ENCODE measurements around the gene HDC.

Gene HDC

DNA sequence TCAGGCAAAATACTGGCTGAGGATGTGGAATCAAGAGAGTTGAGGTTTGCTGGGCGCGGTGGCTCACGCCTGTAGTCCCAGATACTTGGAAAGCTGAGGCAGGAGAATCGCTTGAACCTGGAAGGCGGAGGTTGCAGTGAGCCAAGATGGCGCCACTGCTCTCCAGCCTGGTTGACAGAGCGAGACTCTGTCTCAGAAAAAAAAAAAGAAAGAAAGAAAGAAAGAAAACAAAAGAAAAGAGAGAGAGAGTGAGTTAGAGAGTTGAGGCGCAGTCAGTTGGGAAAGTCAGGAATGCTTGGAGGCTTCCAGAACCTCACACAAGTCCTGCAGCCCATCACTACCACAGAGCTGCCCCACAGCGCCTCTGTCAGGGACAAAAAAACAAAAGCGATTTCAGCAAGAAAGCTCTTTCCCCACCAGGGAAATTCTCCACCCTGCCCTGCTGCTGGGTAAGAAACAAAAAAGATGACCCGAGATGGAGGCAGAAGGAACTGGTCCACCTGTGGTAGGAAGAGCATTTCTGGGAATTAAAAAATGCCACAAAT is 13.8 kb downstream of the HDC start:
- DNase-seq: no peak

DNA sequence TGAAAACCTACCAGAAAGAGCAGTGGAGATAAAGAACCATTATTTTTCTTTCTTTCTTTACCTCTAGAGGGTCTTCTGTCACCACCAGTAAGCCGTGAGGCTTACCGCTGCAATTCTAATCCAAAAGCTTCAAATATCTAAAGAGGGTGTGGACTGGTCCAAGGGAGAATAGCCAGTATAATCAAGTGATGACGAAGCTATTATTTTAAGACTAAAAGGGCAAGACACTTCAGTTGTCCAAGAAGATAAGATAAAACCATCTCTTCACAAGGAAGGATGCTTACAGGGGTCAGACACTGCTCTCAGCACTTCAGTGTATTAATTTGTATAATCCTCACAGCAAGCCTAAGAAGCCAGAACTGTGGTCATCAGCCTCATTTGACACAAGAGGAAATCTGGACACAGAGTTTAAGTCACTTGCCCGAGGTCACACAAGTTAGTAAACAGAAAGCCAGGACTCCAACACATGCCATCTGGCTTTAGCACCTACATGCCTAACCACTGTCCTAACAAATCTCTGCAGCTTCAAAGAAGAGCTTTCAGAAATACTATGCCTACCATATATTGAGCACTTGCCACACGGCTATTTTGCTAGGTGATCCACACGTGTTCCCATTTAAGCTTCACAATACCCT is 14.6 kb downstream of the HDC start:
- DNase-seq: no peak

DNA sequence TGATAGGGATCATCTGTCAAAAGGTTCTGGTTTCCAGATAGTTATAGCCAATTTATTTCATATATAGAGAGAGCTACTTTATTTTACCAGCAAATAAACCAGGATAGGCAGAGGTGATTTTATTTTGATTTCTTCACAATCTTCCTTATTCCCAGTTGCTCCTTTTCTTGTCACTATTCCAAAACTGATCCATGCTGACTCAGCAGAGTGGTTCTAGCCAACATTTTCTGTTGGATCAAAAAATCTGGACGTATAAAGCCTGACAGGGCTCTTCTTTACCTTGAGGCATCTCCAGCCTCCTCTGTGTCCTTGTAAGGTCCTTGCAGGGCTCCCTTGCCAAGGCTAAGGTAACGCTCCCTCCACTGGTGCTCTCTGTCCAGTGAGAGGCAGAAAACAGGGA is 15.8 kb downstream of the HDC start:
- DNase-seq: no peak

DNA sequence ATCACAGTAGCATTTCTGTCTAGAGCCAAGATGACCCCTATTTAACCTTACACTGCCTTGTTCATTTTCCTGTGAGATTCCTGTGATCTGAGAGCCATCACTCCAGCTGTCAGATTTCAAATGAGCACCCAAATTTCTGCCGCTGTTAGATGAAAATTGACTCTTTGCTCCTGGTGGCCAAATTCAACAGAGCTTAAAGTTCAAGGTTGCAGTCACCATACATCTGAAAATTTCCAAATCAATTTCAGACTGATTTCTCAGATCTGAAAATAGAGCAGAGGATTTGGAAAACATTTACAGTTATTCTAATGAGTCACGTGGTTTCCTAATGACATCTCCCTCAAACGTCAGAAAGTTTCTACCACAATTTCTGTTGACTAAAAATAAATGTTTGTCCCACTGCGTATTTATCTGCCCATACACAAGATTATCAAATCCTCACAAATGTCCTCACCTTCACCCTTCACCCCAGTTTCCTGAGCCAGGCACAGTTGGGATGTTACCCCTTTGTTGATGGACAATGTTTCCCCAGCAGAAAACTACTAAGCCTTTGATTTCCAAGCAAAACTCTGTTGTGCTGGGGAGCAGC is 16.4 kb downstream of the HDC start:
- no peak for DNase-seq

DNA sequence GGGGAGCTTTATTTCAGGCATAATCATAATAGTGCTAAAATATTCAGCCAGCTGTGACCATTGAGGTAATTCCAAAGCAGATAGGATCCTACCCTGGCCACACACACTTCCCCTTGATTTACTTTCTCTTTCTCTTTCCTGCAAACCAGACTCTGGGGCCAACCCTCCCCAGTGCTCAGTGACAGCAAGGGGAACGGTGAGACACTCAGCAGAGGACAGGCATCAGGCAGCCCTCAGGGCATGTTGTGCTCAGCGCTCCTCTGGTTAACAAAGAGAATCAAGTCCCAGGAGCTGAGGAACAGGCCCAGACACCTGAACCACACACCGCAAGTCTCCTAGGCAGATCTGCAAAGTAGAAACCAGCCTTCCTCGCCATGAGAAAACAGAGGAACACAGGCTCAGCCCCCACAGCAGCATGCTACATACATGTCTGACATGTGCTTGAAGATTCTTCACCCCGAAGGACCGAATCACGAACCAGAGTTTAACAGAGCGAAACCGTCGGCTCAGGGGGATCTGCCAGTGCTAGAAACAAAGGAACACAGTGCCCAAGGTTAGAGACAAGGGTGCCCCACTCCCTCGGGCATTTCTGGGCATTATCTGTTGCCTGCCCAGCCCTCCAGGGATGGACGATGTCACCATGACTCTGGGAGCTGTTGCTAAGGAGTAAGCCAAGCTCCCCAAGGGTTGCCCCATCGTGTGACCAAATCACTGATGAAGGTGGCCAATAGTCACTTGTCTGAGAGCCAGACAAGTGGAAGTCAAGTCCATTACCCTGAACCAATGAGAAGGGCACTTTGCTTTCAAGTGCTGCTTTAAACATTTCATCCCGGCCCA is 17.5 kb downstream of the HDC start:
- DNase-seq: peak; percentile 50 to 54

DNA sequence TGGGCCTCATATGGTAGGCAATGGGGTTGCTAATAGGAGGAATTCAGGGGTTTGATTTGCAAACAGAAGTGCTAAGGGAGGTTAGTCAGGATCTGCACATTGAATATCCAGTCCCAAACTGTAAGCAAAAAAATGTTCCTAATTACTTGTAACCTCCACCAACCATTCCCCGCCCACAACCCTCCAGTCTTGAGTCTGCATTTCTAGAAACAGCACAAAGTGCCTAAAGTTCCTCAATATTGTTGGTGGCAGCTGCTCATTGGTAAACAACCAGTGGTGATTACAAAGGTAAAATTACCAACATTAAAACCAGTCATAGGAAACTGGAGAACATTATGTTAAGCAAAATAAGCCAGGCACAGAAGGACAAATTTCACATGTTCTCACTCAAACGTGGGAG is 18.9 kb downstream of the HDC start:
- DNase-seq: no peak

DNA sequence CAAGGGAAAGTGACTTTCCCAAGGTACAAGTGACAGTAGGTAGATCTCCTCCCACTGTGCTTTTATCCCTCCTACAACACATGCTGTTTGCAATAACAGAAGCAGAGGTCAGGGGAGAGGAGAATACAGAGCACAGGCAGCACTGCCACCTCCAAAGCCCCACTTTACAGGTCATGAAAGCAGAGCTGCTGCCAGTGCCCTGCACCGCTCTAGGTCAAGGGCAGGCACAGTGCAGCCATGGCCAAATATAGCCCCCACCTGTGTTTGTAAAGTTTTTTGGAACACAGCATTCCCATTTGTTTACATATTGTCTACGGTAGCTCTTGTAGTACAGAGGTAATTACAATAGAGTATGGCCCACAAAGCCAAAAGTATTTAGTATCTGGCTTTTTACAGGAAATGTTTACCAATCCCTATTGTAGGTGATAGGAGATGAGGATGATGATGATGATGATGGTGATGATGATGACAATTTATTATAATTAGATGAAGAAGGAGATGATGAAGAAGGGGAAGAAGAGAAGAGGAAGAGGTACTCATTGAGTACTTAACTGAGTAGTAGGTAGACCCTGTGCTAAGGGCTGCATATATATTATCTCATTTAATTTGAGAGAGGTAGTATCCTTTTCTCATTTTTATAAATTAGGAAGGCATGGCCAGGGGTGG is 20.4 kb downstream of the HDC start:
- DNase-seq: no peak

DNA sequence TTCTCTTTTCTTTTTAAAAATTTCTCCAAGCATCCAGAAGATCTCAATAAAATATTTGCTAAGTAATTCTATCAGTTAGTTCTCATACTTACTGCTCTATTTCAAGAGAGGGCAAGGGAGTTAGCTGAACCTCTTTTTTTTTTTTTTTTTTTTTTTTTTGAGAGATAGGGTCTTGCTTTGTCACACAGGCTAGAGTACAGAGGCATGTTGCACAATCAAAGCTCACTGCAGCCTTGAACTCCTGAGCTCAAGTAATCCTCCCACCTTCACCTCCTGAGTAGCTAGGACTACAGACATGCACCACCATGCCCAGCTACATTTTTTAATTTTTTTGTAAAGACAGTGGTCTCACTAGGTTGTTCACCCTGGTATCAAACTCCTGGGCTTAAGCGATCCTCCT is 21.4 kb downstream of the HDC start:
- DNase-seq: no peak

DNA sequence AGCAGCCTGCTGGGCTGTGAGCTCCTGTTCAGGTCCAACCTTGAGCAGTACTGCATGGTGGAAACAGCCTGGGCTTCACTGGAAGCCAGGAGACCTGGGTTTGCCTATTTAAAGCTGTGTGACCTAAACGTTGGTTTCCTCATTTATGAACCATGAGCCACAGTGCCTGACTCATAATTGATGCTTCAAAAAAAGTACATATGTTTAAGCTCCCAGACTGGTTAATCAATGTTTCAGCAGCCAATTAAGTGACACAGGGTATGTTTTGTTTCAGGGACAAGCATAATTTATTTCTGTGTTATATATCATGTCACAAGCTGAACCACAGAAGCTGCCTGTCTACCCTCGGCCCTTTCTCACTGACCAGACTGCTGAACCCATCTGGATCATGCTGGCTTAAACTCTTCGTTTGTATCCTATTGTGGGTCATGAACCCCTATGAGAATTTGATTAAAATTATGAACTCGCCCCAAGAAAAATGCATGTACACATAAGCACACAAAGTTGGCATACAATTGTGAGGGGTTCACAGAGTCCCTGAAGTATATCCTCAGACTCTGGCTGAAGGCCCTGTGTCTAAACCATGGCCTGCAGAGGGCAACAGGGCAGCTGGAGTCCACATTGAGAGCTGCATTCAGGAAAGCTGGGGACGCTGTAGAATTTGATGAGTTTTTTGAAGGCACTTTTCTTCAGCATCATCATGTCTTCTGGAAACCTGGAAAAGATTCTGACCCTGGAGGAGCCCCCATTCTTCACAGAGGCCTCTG is 23.7 kb downstream of the HDC start:
- DNase-seq: no peak

DNA sequence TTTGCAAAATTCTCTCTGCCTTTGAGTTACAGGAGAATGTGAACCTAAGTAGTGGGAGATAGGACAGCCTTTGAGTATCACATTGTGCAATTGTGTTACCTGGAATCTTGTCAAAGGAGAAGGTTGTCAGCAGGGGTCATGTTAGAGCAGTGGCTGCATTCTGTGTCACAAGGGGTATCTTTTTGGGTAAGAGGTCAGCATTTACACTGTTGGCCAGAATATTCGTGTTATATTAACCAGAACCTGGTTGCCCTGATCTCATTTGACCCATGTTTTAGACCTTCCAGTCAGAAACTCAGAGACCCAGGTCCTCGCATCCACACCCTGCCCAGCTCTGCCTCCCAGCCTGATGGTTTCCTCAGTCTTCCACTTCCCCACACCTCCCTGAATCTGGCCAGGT is 27.3 kb downstream of the HDC start:
- no peak for DNase-seq

DNA sequence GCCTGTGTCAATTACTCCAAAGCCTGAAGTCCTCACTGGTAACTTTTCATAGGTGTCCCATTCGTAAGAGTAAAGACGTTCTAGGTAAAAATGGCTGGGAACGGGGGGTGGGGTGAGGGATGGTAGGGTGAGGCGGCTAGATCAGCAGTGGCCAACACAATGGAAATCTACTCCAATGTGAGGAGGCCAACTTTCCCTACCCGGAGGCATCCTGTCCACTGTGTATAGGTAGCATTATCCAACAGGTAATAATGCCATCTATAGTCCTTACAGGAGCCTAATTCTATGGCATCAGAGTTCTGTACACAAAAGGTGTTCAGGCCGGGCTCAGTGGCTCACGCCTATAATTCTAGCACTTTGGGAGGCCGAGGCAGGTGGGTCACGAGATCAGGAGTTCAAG is 29.1 kb downstream of the HDC start:
- no peak for DNase-seq

DNA sequence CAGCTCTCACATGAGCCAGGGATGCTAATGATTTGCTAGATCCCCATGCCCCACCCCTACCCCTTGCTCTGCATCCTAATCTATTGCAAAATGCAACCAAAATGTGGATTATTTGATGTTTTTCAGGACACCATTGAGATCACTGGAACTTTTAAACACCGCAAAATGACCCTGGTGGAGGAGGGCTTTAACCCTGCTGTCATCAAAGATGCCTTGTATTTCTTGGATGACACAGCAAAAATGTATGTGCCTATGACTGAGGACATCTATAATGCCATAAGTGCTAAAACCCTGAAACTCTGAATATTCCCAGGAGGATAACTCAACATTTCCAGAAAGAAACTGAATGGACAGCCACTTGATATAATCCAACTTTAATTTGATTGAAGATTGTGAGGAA is 29.7 kb downstream of the HDC start:
- DNase-seq: no peak

DNA sequence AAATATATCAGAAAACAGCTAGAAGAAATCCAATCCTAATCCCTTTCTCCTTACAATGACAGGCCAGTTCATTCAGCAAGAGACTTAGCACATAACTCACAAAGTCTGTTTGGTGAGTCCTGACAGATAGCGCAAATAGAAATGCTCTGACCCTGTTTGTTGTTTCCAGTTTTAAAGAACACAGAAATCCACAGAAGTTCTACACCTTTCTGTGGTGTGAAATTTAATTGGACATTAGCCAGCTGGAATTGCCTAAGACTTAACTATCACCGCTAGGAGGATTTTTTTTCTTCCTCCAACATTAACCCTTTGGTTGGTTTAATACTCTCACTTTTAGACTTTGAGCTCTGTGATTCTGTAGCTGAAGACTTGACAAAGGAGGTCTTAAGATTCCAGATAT is 30.8 kb downstream of the HDC start:
- DNase-seq: no peak

DNA sequence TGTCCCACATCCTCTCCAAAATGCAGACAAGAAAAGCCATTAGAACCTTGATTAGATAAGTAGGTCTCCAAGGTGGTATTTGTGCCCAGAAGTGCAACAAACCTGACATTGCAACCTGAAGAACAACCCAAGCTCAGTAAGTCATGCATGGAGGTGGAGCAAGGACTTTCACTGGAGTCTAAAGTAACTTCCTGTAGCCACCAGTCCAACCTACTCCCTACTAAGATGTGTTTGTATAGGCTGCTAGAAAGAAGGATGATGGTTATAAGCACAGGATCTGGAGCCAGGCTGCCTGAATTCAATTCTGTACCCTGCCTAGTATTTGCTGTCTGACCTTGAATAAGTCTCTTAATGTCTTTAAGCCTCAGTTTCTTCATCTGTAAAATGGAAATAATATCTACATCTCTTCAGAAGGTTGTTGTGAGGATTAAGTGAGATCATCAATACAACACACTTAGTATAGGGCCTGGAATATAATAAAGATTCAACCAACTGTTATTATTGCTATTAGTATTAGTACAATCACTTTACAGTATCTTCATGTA is 32.3 kb downstream of the HDC start:
- DNase-seq: no peak

DNA sequence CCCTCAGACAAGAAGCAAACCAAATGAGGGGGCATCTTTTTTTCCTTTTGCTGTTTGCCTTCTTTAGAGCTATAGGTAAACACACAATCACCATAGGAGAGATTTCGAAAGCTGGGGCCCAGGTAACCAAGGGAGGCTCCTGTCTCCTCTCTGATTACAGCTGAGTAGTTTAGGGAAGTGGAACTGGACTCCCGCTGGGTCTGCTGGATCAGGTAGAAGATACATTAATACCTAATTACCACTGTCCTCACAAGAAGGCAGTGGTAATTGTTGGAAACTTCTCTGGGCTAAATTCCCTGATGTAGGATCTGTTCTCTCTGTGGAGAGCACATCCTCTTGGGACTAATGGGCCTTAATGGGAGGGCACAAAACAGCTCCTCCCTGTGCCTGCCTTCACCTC is 32.7 kb downstream of the HDC start:
- no peak for DNase-seq

DNA sequence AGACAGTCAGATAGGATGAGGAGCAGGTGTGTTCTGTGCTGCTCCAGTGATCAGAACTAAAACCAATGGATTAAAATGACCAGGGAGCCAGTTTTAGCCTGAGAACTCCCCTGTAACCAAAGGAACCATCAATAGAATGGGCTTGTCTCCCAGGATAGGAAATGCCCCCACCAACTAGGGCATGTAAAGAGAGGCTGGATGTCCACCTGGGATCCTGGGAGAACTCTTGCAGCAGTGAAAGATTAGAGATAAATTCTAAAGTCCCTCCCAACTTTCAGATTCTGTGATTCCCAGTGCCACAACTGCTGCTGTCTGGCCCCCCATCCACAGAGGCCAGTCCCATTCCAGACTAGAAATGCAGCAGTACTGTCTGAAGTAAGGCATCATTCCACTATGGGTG is 33.8 kb downstream of the HDC start:
- DNase-seq: no peak

DNA sequence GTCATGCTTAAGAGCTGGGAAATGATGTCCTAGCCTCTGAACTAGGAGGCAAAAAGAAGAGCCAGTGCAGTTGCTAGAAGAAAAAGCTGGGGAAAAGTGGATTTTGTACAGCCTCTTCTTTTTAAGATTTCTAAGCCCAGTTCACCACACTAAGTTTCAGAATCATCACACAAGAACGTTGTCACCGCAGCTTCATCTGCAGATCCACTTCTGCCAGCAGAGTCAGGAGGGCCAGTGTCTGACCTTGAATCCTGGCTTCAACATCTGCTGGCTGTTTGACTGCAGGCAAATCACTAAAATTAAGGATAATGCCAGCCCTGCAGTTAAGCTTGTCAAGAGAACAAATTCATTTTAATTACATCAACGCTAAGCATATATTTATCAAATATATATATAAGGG is 36.2 kb downstream of the HDC start:
- DNase-seq: no peak

DNA sequence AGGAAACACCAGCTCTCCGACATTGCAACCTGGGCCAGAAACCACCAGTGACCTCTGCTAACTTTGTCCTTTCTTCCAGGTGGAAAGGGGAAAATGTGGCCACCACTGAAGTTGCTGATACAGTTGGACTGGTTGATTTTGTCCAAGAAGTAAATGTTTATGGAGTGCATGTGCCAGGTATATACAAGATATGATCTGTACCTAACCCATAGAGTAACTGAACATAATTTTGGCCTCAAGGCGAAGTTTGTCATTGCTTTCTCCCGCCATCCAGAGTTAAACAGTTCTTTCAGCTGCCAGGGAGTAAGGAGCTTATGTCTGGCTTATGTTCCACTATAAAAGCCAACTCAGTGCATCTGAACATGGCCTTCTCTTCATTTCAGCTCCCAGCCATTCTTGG is 36.7 kb downstream of the HDC start:
- no peak for DNase-seq

DNA sequence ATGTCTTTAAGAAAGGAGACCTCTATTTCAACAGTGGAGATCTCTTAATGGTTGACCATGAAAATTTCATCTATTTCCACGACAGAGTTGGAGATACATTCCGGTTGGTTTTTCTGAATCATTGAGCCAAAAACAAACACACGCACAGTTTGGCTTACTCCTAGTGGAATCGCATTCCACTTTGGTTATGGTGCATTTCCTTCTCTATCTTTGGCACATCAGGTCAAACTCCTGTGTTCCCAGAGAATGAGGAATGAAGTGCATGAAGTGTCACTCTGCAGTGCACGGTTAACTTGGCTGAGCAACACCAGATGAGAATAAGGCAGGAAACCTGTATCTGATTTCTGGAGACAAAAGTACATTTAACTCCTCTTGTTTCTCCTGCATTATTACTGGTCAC is 38.5 kb downstream of the HDC start:
- no peak for DNase-seq

DNA sequence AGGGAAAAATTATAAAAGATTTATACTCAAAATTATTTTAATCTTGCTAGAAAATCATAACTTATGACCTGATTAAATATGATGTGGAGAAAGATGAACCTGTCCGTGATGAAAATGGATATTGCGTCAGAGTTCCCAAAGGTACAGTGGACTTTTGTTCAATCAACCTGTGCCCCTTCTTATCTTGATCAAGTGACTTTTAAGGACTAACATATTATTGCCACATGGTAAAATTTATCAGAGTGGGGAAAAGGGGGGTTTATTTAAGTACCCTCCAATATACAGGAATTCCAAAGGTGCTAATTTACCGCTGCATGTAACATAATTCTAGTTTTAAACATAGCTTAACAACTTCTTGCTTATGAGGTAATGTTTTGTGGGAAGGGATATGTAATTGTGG is 39.6 kb downstream of the HDC start:
- no peak for DNase-seq

DNA sequence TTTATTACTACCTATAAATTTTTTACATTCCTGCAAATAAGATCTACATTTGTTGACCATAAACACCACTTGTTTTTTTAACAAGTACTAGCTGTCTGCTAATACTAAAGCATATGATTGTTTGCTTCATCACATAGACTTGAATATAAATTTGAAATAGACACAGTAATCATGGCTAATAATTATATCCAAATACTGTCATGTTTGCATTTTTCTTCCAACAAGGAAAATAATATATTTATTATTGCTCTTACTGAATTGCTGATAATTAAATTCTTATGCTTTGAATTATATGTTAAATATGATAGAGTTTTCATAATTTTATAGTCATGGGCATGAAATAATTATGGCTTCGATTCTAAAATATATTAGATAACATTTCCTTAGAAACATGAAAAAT is 40.5 kb downstream of the HDC start:
- DNase-seq: no peak

DNA sequence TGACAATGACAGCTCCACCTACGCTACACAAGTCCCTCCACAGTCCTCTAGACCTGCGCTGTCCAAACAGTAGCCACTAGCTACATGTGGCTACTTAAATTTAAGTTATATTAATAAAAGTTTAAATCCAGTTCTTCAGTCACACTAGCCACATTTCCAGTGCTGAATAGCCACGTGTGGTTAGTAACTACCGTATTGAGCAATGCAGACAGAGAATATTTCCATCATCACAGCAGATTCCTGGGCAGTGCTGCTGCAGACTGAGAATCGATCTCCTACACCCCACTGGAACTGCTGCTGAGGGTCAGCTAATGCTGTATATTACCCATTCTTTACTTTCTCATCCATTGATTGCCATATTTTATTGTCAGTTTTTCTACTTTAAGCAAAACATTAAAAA is 40.9 kb downstream of the HDC start:
- DNase-seq: no peak

DNA sequence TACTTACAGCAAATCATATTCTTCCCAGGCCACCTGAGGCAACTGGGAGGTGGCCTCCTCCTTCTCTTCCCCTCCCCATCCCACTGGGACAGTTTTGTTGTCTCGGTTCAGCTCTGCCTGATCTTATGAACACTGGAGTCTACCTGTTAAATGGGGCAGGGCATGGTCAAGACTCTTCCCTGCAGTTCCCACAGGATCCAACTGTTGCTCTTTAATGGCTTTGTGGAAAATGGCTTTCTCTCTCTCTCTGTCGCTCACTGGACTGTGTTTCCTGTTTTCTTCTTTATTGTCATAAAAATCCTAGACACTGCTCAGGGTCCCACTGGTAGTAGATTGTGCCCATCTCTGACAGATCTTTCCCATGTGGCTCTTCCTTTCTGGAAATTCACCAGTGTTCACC is 43.3 kb downstream of the HDC start:
- no peak for DNase-seq
